ENCODE measurements around the gene DNMT1. TPM values are rescaled to one million over a fixed set of nuclear protein-coding genes. Genes with fewer than 3 reads are reported as not detected.

The DNMT1 gene
- polyA plus RNA-seq, 1 donor from 2014 or later, result 58.4 TPM

DNA sequence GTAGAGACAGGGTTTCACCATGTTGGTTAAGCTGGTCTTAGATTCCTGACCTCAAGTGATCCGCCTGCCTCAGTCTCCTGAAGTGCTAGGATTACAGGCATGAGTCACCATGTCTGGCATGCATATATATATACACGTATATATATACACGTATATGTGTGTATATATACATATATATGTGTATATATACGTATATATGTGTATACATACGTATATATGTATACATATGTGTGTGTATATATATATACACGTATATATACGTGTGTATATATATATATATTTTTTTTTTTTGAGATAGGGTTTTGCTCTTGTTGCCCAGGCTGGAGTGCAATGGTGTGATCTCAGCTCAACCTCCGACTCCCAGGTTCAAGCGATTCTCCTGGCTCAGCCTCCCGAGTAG, 11.9 kb downstream of the DNMT1 start:
- Histone ChIP-seq H3K9me3 (ENCODE audit: low read length) (no peaks in the 10 kb centered on the region), H3K4me2 (ENCODE audit: low read length) (no peak overlapping the region), H4K20me1 (ENCODE audit: insufficient read depth) (no peaks in the 10 kb centered on the region), H3K9me2 (ENCODE audit: insufficient read depth, low read length) (no peaks in the 10 kb centered on the region), H2AFZ (ENCODE audit: low read depth, low read length) (no peak overlapping the region), H3K27me3 (ENCODE audit: insufficient read depth, low read depth, low read length) (no peaks in the 10 kb centered on the region), H3K4me3 (ENCODE audit: low read length) (no peak overlapping the region), H3K9ac (ENCODE audit: low read length) (no peak overlapping the region), H3F3A (ENCODE audit: insufficient read depth, low read length, poor library complexity, severe bottlenecking) (no peaks in the 10 kb centered on the region), H3K27ac (ENCODE audit: low read length) (no peak overlapping the region), H3K79me2 (replicated peaks; ENCODE audit: insufficient read depth, low read length) (peaks cover 21% of the 10 kb centered on the region), H3K36me3 (ENCODE audit: insufficient read depth, low read length) (no peaks in the 10 kb centered on the region)
- TF ChIP-seq, protein P1, sequence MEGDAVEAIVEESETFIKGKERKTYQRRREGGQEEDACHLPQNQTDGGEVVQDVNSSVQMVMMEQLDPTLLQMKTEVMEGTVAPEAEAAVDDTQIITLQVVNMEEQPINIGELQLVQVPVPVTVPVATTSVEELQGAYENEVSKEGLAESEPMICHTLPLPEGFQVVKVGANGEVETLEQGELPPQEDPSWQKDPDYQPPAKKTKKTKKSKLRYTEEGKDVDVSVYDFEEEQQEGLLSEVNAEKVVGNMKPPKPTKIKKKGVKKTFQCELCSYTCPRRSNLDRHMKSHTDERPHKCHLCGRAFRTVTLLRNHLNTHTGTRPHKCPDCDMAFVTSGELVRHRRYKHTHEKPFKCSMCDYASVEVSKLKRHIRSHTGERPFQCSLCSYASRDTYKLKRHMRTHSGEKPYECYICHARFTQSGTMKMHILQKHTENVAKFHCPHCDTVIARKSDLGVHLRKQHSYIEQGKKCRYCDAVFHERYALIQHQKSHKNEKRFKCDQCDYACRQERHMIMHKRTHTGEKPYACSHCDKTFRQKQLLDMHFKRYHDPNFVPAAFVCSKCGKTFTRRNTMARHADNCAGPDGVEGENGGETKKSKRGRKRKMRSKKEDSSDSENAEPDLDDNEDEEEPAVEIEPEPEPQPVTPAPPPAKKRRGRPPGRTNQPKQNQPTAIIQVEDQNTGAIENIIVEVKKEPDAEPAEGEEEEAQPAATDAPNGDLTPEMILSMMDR (IDR thresholded peaks at IDR 0.05; ENCODE audit: poor library complexity, severe bottlenecking), result no peak
- no peak for TF ChIP-seq EP300 (conservative IDR thresholded peaks at IDR 0.05; ENCODE audit: poor library complexity, severe bottlenecking)
- no peak for TF ChIP-seq EZH2 (IDR thresholded peaks at IDR 0.05; ENCODE audit: borderline replicate concordance, insufficient read depth, low read length, poor library complexity, severe bottlenecking)
- TF ChIP-seq TAF1 (IDR thresholded peaks at IDR 0.05; ENCODE audit: low read depth), result no peak
- TF ChIP-seq, protein P2, sequence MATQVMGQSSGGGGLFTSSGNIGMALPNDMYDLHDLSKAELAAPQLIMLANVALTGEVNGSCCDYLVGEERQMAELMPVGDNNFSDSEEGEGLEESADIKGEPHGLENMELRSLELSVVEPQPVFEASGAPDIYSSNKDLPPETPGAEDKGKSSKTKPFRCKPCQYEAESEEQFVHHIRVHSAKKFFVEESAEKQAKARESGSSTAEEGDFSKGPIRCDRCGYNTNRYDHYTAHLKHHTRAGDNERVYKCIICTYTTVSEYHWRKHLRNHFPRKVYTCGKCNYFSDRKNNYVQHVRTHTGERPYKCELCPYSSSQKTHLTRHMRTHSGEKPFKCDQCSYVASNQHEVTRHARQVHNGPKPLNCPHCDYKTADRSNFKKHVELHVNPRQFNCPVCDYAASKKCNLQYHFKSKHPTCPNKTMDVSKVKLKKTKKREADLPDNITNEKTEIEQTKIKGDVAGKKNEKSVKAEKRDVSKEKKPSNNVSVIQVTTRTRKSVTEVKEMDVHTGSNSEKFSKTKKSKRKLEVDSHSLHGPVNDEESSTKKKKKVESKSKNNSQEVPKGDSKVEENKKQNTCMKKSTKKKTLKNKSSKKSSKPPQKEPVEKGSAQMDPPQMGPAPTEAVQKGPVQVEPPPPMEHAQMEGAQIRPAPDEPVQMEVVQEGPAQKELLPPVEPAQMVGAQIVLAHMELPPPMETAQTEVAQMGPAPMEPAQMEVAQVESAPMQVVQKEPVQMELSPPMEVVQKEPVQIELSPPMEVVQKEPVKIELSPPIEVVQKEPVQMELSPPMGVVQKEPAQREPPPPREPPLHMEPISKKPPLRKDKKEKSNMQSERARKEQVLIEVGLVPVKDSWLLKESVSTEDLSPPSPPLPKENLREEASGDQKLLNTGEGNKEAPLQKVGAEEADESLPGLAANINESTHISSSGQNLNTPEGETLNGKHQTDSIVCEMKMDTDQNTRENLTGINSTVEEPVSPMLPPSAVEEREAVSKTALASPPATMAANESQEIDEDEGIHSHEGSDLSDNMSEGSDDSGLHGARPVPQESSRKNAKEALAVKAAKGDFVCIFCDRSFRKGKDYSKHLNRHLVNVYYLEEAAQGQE (IDR thresholded peaks at IDR 0.05; ENCODE audit: borderline replicate concordance), result no peak
- no peak for TF ChIP-seq MXI1 (conservative IDR thresholded peaks at IDR 0.05; ENCODE audit: poor library complexity, severe bottlenecking)
- no peak for TF ChIP-seq SMC3 (conservative IDR thresholded peaks at IDR 0.05; ENCODE audit: poor library complexity)
- TF ChIP-seq RAD21 (conservative IDR thresholded peaks at IDR 0.05), result no peak
- TF ChIP-seq POLR2AphosphoS5 (IDR thresholded peaks at IDR 0.05), result no peak

DNA sequence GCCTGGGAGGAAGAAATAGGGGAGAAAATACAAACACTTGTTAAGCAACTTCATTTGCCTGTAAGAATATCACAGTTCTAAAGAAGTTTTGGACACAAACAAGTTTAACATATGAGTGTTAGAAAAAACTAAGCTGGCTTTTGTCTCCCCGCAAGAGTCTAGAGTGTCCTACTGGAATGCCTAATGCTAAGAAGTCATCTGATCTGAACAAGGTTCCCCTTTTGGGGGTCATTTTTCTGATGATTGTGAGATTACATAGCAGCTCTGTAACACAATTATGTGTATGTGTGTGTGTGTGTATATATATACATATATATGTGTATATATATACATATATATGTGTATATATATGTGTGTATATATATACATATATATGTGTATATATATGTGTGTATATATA, 12.7 kb downstream of the DNMT1 start:
- TF ChIP-seq RAD21 (conservative IDR thresholded peaks at IDR 0.05), result no peak
- TF ChIP-seq EP300 (conservative IDR thresholded peaks at IDR 0.05; ENCODE audit: poor library complexity, severe bottlenecking), result no peak
- TF ChIP-seq MXI1 (conservative IDR thresholded peaks at IDR 0.05; ENCODE audit: poor library complexity, severe bottlenecking), result no peak
- TF ChIP-seq SMC3 (conservative IDR thresholded peaks at IDR 0.05; ENCODE audit: poor library complexity), result no peak
- TF ChIP-seq EZH2 (IDR thresholded peaks at IDR 0.05; ENCODE audit: borderline replicate concordance, insufficient read depth, low read length, poor library complexity, severe bottlenecking), result no peak
- no peak for TF ChIP-seq TAF1 (IDR thresholded peaks at IDR 0.05; ENCODE audit: low read depth)
- TF ChIP-seq, protein P2 (IDR thresholded peaks at IDR 0.05; ENCODE audit: borderline replicate concordance), result no peak
- no peak for TF ChIP-seq POLR2AphosphoS5 (IDR thresholded peaks at IDR 0.05)
- TF ChIP-seq, protein P1 (IDR thresholded peaks at IDR 0.05; ENCODE audit: poor library complexity, severe bottlenecking), result no peak
- no peaks in the 10 kb centered on the region for H4K20me1 ChIP-seq (ENCODE audit: insufficient read depth)
- no peaks in the 10 kb centered on the region for H3K9me2 ChIP-seq (ENCODE audit: insufficient read depth, low read length)
- H3K27ac ChIP-seq (ENCODE audit: low read length), result no peak overlapping the region
- no peaks in the 10 kb centered on the region for H3K27me3 ChIP-seq (ENCODE audit: insufficient read depth, low read depth, low read length)
- H3K4me3 ChIP-seq (ENCODE audit: low read length), result no peak overlapping the region
- H3K4me2 ChIP-seq (ENCODE audit: low read length), result no peak overlapping the region
- H2AFZ ChIP-seq (ENCODE audit: low read depth, low read length), result no peak overlapping the region
- H3K9me3 ChIP-seq (ENCODE audit: low read length), result no peaks in the 10 kb centered on the region
- H3K9ac ChIP-seq (ENCODE audit: low read length), result no peak overlapping the region
- H3F3A ChIP-seq (ENCODE audit: insufficient read depth, low read length, poor library complexity, severe bottlenecking), result no peaks in the 10 kb centered on the region
- H3K79me2 ChIP-seq (replicated peaks; ENCODE audit: insufficient read depth, low read length), result peaks cover 15% of the 10 kb centered on the region
- H3K36me3 ChIP-seq (ENCODE audit: insufficient read depth, low read length), result no peaks in the 10 kb centered on the region
